NCI-H748 (cell line): ENCODE results near the gene GSKIP.
"Not testable (repeated sequence)": the region's sequence is repeated elsewhere in the genome, so short reads cannot be mapped to it uniquely, and the experiment has no call there.

Experiments
- DNase-seq: peaks from one replicate; lab custom pipeline; 2025; ENCODE audit not compliant: unreplicated experiment; lab: John Stamatoyannopoulos, UW

GSKIP gene

GRCh38 chr14:96362965-96363750, at the start of gene GSKIP, which contains the start of gene ATG2B:
Gene GSKIP, plus strand, starts transcription at chr14:96363526. Its CDS starts 18,722 bp downstream, at chr14:96382248.
Gene ATG2B, minus strand, starts transcription at chr14:96363341. Its CDS starts 365 bp downstream, at chr14:96362976.
- DNase-seq: peak; percentile 98

- DNase-seq: no peak
Measured at GRCh38 chr14:96316087-96316486, 47.2 kb upstream of the GSKIP start.

- DNase-seq: no peak
Measured at GRCh38 chr14:96318836-96319235, 44.5 kb upstream of the GSKIP start.

- no peak for DNase-seq
Measured at GRCh38 chr14:96320605-96321004, 42.7 kb upstream of the GSKIP start.

- no peak for DNase-seq
Measured at GRCh38 chr14:96324219-96324618, 39.1 kb upstream of the GSKIP start.

- DNase-seq: no peak
Measured at GRCh38 chr14:96338551-96338950, 24.8 kb upstream of the GSKIP start.

GRCh38 chr14:96341323-96341722, 22.0 kb upstream of the GSKIP start:
- no peak for DNase-seq

GRCh38 chr14:96345669-96346068, 17.7 kb upstream of the GSKIP start:
- DNase-seq: no peak

- DNase-seq: not testable (repeated sequence)
Measured at GRCh38 chr14:96347957-96348356, 15.4 kb upstream of the GSKIP start.

GRCh38 chr14:96349286-96350075, 13.8 kb upstream of the GSKIP start:
- no peak for DNase-seq

- no peak for DNase-seq
Measured at GRCh38 chr14:96351986-96352385, 11.3 kb upstream of the GSKIP start.

- DNase-seq: no peak
Measured at GRCh38 chr14:96352708-96353107, 10.6 kb upstream of the GSKIP start.

- DNase-seq: no peak
Measured at GRCh38 chr14:96354246-96354645, 9.1 kb upstream of the GSKIP start.

GRCh38 chr14:96357216-96357615, 6.1 kb upstream of the GSKIP start:
- DNase-seq: no peak

- no peak for DNase-seq
Measured at GRCh38 chr14:96359959-96360358, 3.4 kb upstream of the GSKIP start.

- peak; percentile 78 for DNase-seq
Measured at GRCh38 chr14:96362071-96362964, 1.0 kb upstream of the GSKIP start.

- peak; percentile 76 for DNase-seq
Measured at GRCh38 chr14:96363751-96364336, 518 bp downstream of the GSKIP start.

- no peak for DNase-seq
Measured at GRCh38 chr14:96364962-96365361, 1.6 kb downstream of the GSKIP start.

- no peak for DNase-seq
Measured at GRCh38 chr14:96368534-96368933, 5.2 kb downstream of the GSKIP start.

- no peak for DNase-seq
Measured at GRCh38 chr14:96370528-96370927, 7.2 kb downstream of the GSKIP start.

GRCh38 chr14:96373538-96373937, 10.2 kb downstream of the GSKIP start:
- no peak for DNase-seq
